DOHH2 (cell line): ENCODE data around the gene PPP3CA.
"Not testable (repeated sequence)": the region's sequence is repeated elsewhere in the genome, so short reads cannot be mapped to it uniquely, and the experiment has no call there.

Source experiments
- H3F3A ChIP-seq: fragments of 200-600 bp; sonication (generic), shearing (Covaris generic); 2 replicates; pipeline ENCODE4 v1.6.0; 2016; ENCODE audit warnings: antibody characterized with exemption, mild to moderate bottlenecking; ENCODE audit not compliant: control insufficient read depth, insufficient read depth
- H3K27ac ChIP-seq: fragments of 200-600 bp; sonication (generic); 2 replicates; pipeline ENCODE4 v1.5.1; 2014; ENCODE audit warnings: low read depth, mild to moderate bottlenecking, low read length, moderate library complexity
- H3K27me3 ChIP-seq: fragments of 200-600 bp; sonication (generic); 2 replicates; pipeline ENCODE4 v1.6.1; 2014; ENCODE audit warnings: mild to moderate bottlenecking, low read length, mixed read lengths; ENCODE audit not compliant: control insufficient read depth
- H3K36me3 ChIP-seq: fragments of 200-600 bp; sonication (generic); 2 replicates; pipeline ENCODE4 v1.6.1; 2014; ENCODE audit warnings: mild to moderate bottlenecking, low read length, moderate library complexity, mixed read lengths; ENCODE audit not compliant: control insufficient read depth
- H3K4me1 ChIP-seq: fragments of 200-600 bp; sonication (generic); 2 replicates; pipeline ENCODE4 v1.6.1; 2014; ENCODE audit warnings: mild to moderate bottlenecking, low read length, mixed read lengths; ENCODE audit not compliant: control insufficient read depth
- H3K4me2 ChIP-seq: fragments of 200-600 bp; sonication (generic); 2 replicates; pipeline ENCODE4 v1.6.0; 2014; ENCODE audit warnings: mild to moderate bottlenecking, low read length, moderate library complexity
- H3K4me3 ChIP-seq: fragments of 200-600 bp; sonication (generic); 2 replicates; pipeline ENCODE4 v1.5.1; 2014; ENCODE audit warnings: mild to moderate bottlenecking, low read length, mixed read lengths
- H3K79me2 ChIP-seq: fragments of 200-600 bp; sonication (generic); 2 replicates; pipeline ENCODE4 v1.6.1; 2014; ENCODE audit warnings: mild to moderate bottlenecking, low read length, mixed read lengths; ENCODE audit not compliant: control insufficient read depth
- H3K9me2 ChIP-seq: fragments of 200-600 bp; sonication (generic); replicated peaks from 2 replicates; pipeline ENCODE4 v1.6.1; 2014; ENCODE audit warnings: mild to moderate bottlenecking, low read length, mixed read lengths; ENCODE audit not compliant: control insufficient read depth
- H3K9me3 ChIP-seq: fragments of 200-600 bp; sonication (generic); 2 replicates; pipeline ENCODE4 v1.6.1; 2014; ENCODE audit warnings: antibody characterized with exemption, low read length, mixed read lengths; ENCODE audit not compliant: control insufficient read depth, insufficient read depth
- H4K20me1 ChIP-seq: fragments of 200-600 bp; sonication (generic); 2 replicates; pipeline ENCODE4 v1.6.0; 2014; ENCODE audit warnings: low read depth, mild to moderate bottlenecking, antibody characterized with exemption, low read length, moderate library complexity; ENCODE audit not compliant: control insufficient read depth, insufficient read depth
- EZH2phosphoT487 ChIP-seq: fragments of 200-600 bp; sonication (generic); IDR thresholded peaks from 2 replicates; pipeline ENCODE4 v1.6.1; 2017; ENCODE audit warnings: borderline replicate concordance, mild to moderate bottlenecking, antibody characterized with exemption, low read length, moderate library complexity, mixed read lengths
- TF ChIP-seq, protein P1 (sequence below): fragments of 200-600 bp; sonication (generic); IDR thresholded peaks from one replicate; pipeline ENCODE4 v1.5.1; 2014; ENCODE audit warnings: antibody characterized with exemption, mild to moderate bottlenecking, low read depth, low read length; ENCODE audit not compliant: poor library complexity, severe bottlenecking

The PPP3CA gene

DNA sequence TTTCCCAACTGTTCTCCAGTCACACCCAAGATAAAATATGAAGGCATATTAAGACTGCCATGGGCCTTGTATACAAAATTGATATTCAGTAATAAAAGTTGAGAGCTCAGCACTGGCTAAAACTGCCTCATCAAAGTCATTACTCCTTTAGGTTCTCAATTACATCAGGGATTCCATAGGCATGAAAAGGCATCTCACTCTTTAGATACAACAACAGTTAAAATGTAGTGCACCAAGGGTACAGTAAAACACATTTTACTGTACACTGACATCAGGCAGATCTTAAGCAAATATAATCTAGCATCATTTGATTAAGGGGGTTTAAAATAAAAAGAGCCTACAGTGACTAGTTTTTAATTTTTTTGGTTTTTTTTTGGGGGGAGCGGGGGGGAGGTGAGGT, 107.7 kb downstream of the PPP3CA start:
- H3K4me3 ChIP-seq, result no peak overlapping the region
- H3F3A ChIP-seq, result no peaks in the 10 kb centered on the region
- H3K36me3 ChIP-seq, result no peaks in the 10 kb centered on the region
- H3K79me2 ChIP-seq, result peaks cover 14% of the 10 kb centered on the region
- no peaks in the 10 kb centered on the region for H3K27me3 ChIP-seq
- no peaks in the 10 kb centered on the region for H4K20me1 ChIP-seq
- no peak overlapping the region for H3K27ac ChIP-seq
- H3K9me3 ChIP-seq, result no peaks in the 10 kb centered on the region
- H3K9me2 ChIP-seq, result no peaks in the 10 kb centered on the region
- no peak overlapping the region for H3K4me2 ChIP-seq
- TF ChIP-seq, protein P1, sequence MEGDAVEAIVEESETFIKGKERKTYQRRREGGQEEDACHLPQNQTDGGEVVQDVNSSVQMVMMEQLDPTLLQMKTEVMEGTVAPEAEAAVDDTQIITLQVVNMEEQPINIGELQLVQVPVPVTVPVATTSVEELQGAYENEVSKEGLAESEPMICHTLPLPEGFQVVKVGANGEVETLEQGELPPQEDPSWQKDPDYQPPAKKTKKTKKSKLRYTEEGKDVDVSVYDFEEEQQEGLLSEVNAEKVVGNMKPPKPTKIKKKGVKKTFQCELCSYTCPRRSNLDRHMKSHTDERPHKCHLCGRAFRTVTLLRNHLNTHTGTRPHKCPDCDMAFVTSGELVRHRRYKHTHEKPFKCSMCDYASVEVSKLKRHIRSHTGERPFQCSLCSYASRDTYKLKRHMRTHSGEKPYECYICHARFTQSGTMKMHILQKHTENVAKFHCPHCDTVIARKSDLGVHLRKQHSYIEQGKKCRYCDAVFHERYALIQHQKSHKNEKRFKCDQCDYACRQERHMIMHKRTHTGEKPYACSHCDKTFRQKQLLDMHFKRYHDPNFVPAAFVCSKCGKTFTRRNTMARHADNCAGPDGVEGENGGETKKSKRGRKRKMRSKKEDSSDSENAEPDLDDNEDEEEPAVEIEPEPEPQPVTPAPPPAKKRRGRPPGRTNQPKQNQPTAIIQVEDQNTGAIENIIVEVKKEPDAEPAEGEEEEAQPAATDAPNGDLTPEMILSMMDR, result no peak
- H3K4me1 ChIP-seq, result peaks cover 8% of the 10 kb centered on the region

DNA sequence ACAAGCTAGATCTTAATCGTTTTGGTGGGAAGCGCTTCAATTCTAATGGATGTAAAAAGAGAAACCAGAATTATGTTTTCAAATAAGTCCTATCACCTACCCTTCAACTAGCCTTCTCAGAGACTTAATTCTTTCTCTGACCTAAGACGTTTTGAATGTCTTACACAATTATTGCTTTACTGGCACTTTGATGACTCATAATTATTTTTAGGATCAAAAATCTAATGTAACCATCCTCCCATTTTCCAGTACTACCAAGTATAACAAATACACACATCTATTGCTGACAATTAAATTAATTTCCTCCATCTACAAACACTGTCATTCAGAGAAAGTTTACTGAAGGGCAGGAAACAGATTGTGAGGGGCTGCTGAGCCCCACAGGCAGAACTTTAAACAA, 108.6 kb downstream of the PPP3CA start:
- no peaks in the 10 kb centered on the region for H3K9me2 ChIP-seq
- peaks cover 14% of the 10 kb centered on the region for H3K79me2 ChIP-seq
- TF ChIP-seq, protein P1, result no peak
- TF ChIP-seq EZH2phosphoT487, result no peak
- H3K9me3 ChIP-seq, result no peaks in the 10 kb centered on the region
- no peaks in the 10 kb centered on the region for H3K27me3 ChIP-seq
- no peaks in the 10 kb centered on the region for H3F3A ChIP-seq
- no peak overlapping the region for H3K4me3 ChIP-seq
- H4K20me1 ChIP-seq, result no peaks in the 10 kb centered on the region
- no peak overlapping the region for H3K4me2 ChIP-seq
- peaks cover 8% of the 10 kb centered on the region for H3K4me1 ChIP-seq
- H3K27ac ChIP-seq, result no peak overlapping the region
- H3K36me3 ChIP-seq, result no peaks in the 10 kb centered on the region

DNA sequence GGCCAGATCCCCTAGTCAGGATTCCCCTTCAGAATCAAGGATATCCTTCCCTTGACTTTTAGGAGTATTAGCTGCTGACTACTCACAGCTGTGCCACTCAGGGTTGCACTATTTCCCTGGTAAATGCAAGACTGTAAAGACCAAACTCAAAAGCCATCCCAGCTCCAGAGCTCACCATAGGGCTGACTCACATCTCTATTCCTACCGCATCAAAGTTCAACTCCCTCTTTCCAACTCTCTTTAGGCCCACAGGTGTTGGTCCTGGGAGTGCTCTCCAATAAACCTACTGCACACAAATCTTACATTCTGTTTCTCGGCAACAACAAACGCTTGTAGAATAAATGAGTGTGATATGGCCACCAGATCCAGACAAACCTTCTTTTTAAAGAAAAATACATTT, 109.6 kb downstream of the PPP3CA start:
- Histone ChIP-seq H3K79me2 (peaks cover 14% of the 10 kb centered on the region), H3K4me2 (no peak overlapping the region), H4K20me1 (no peaks in the 10 kb centered on the region), H3K4me1 (peaks cover 8% of the 10 kb centered on the region), H3K27ac (no peak overlapping the region), H3K36me3 (no peaks in the 10 kb centered on the region), H3F3A (no peaks in the 10 kb centered on the region), H3K27me3 (no peaks in the 10 kb centered on the region), H3K9me3 (no peaks in the 10 kb centered on the region), H3K9me2 (no peaks in the 10 kb centered on the region), H3K4me3 (no peak overlapping the region)
- TF ChIP-seq EZH2phosphoT487, result no peak
- TF ChIP-seq, protein P1, result no peak

DNA sequence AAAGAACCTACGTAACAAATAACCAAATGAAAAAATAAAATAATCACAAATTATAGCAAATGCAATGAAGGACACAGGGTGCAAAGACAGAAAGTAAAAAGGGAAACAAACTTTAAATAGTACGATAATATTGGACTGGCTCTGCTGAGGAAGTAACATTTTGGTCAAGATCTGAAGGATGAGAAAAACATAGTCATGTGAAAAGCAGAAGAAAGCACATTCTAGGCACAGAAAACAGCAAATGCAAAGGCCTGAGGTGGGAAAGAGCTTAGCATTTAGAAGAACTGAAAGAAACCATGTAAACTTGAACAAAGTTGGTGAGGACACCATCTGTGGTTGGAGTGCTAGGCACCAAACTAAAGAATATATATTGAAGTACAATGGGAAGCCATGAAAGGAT, 111.2 kb downstream of the PPP3CA start:
- TF ChIP-seq, protein P1, result no peak
- no peak for TF ChIP-seq EZH2phosphoT487
- Histone ChIP-seq H4K20me1 (no peaks in the 10 kb centered on the region), H3K9me3 (no peaks in the 10 kb centered on the region), H3F3A (no peaks in the 10 kb centered on the region), H3K36me3 (no peaks in the 10 kb centered on the region), H3K4me1 (peaks cover 8% of the 10 kb centered on the region), H3K27ac (no peak overlapping the region), H3K27me3 (no peaks in the 10 kb centered on the region), H3K9me2 (no peaks in the 10 kb centered on the region), H3K79me2 (peaks cover 14% of the 10 kb centered on the region), H3K4me2 (no peak overlapping the region), H3K4me3 (no peak overlapping the region)

DNA sequence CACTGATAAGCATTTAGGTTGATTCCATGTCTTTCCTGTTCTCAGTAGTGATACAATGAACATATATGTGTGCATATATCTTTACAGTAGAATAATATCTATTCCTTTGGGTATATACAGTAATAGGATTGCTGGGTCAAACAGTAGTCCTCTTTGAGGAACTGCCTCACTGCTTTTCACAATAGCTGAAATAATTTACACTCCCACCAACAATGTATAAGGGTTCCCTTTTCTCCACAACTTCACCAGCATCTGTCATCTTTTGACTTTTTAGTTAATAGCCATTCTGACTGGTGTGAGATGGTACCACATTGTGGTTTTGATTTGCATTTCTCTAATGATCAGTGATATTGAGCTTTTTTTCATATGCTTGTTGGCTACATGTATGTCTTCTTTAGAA, 113.2 kb downstream of the PPP3CA start:
- H3K79me2 ChIP-seq, result peaks cover 14% of the 10 kb centered on the region
- H3K27me3 ChIP-seq, H3F3A ChIP-seq, H3K4me2 ChIP-seq, H3K36me3 ChIP-seq, H3K4me3 ChIP-seq, H3K27ac ChIP-seq, H3K4me1 ChIP-seq, H4K20me1 ChIP-seq, H3K9me3 ChIP-seq, H3K9me2 ChIP-seq: not testable (repeated sequence)
